H9 (cell line): Measurements from ENCODE around the gene KRTAP19-7. TPM values are rescaled to one million over a fixed set of nuclear protein-coding genes. Genes with fewer than 3 reads are reported as not detected.

Source experiments
- DNase-seq: peaks from one replicate; pipeline ENCODE4 v3.0.0-alpha.2; 2017
- H2AFZ ChIP-seq: one replicate; pipeline ENCODE4 v1.6.1; 2013; ENCODE audit warnings: mild to moderate bottlenecking, low read length, control low read depth, moderate library complexity
- H2AK5ac ChIP-seq: 2 replicates; pipeline ENCODE4 v1.6.1; 2013; ENCODE audit warnings: low read length, control low read depth, mixed read lengths; ENCODE audit not compliant: insufficient read length
- H2BK120ac ChIP-seq: one replicate; pipeline ENCODE4 v1.6.1; 2013; ENCODE audit warnings: low read depth, mild to moderate bottlenecking, low read length, control low read depth, inconsistent platforms; ENCODE audit not compliant: poor library complexity, severe bottlenecking
- H2BK12ac ChIP-seq: 2 replicates; pipeline ENCODE4 v1.6.1; 2013; ENCODE audit warnings: low read length, control low read depth, mixed read lengths, low read depth; ENCODE audit not compliant: insufficient read length
- H2BK15ac ChIP-seq: 2 replicates; pipeline ENCODE4 v1.6.1; 2013; ENCODE audit warnings: low read depth, low read length, control low read depth
- H2BK20ac ChIP-seq: one replicate; pipeline ENCODE4 v1.6.1; 2013; ENCODE audit warnings: low read depth, mild to moderate bottlenecking, low read length, control low read depth, inconsistent platforms; ENCODE audit not compliant: poor library complexity, severe bottlenecking
- H2BK5ac ChIP-seq: 2 replicates; pipeline ENCODE4 v1.6.1; 2013; ENCODE audit warnings: low read length, control low read depth, mixed read lengths; ENCODE audit not compliant: insufficient read length
- H3K14ac ChIP-seq: 2 replicates; pipeline ENCODE4 v1.6.1; 2013; ENCODE audit warnings: low read length, control low read depth; ENCODE audit not compliant: insufficient read depth
- H3K18ac ChIP-seq: 2 replicates; pipeline ENCODE4 v1.6.1; 2013; ENCODE audit warnings: low read depth, mild to moderate bottlenecking, mixed read lengths, low read length, control low read depth; ENCODE audit not compliant: insufficient read length
- H3K23ac ChIP-seq: 2 replicates; pipeline ENCODE4 v1.6.1; 2013; ENCODE audit warnings: low read length, control low read depth, mixed read lengths, low read depth; ENCODE audit not compliant: insufficient read length
- H3K23me2 ChIP-seq: 2 replicates; pipeline ENCODE4 v1.6.1; 2013; ENCODE audit warnings: low read depth, mild to moderate bottlenecking, mixed read lengths, low read length, control low read depth; ENCODE audit not compliant: insufficient read length, poor library complexity, severe bottlenecking
- H3K27ac ChIP-seq: 2 replicates; pipeline ENCODE4 v1.5.1; 2013; ENCODE audit warnings: low read length, control low read depth, mixed read lengths, low read depth; ENCODE audit not compliant: insufficient read length
- H3K27me3 ChIP-seq: 2 replicates; pipeline ENCODE4 v1.6.1; 2013; ENCODE audit warnings: low read length, control low read depth, inconsistent platforms; ENCODE audit not compliant: insufficient read depth
- H3K4ac ChIP-seq: 2 replicates; pipeline ENCODE4 v1.6.1; 2013; ENCODE audit warnings: low read depth, mild to moderate bottlenecking, control low read depth, inconsistent platforms, low read length, moderate library complexity
- H3K4me1 ChIP-seq: 2 replicates; pipeline ENCODE4 v1.6.1; 2013; ENCODE audit warnings: low read length, control low read depth, inconsistent platforms; ENCODE audit not compliant: insufficient read depth
- H3K4me2 ChIP-seq: 2 replicates; pipeline ENCODE4 v1.6.1; 2013; ENCODE audit warnings: low read length, control low read depth, mixed read lengths; ENCODE audit not compliant: insufficient read length, insufficient read depth
- H3K56ac ChIP-seq: 2 replicates; pipeline ENCODE4 v1.6.1; 2013; ENCODE audit warnings: low read depth, mild to moderate bottlenecking, mixed read lengths, low read length, control low read depth; ENCODE audit not compliant: insufficient read length
- H3K79me1 ChIP-seq: 2 replicates; pipeline ENCODE4 v1.6.1; 2013; ENCODE audit warnings: low read depth, mild to moderate bottlenecking, moderate library complexity, low read length, control low read depth, inconsistent platforms; ENCODE audit not compliant: insufficient read depth, poor library complexity, severe bottlenecking
- H3K79me2 ChIP-seq: 2 replicates; pipeline ENCODE4 v1.6.1; 2013; ENCODE audit warnings: low read length, control low read depth, inconsistent platforms; ENCODE audit not compliant: insufficient read depth
- H3K9ac ChIP-seq: 2 replicates; pipeline ENCODE4 v1.6.1; 2013; ENCODE audit warnings: low read length, control low read depth, mixed read lengths; ENCODE audit not compliant: insufficient read length; ENCODE audit errors: extremely low read depth
- H3K9me3 ChIP-seq: one replicate; pipeline ENCODE4 v1.6.1; 2013; ENCODE audit warnings: low read depth, low read length, inconsistent platforms; ENCODE audit not compliant: control insufficient read depth
- H3T11ph ChIP-seq: one replicate; pipeline ENCODE4 v1.6.1; 2013; ENCODE audit warnings: mild to moderate bottlenecking, low read length, control low read depth, inconsistent platforms
- H4K20me1 ChIP-seq: one replicate; pipeline ENCODE4 v1.6.1; 2013; ENCODE audit not compliant: control insufficient read depth, insufficient read length, insufficient read depth
- H4K5ac ChIP-seq: 2 replicates; pipeline ENCODE4 v1.6.1; 2013; ENCODE audit warnings: low read depth, mild to moderate bottlenecking, mixed read lengths, low read length, control low read depth; ENCODE audit not compliant: insufficient read length
- H4K8ac ChIP-seq: replicated peaks from 2 replicates; pipeline ENCODE4 v1.6.1; 2013; ENCODE audit warnings: low read length, control low read depth, mixed read lengths, low read depth; ENCODE audit not compliant: insufficient read length
- H4K91ac ChIP-seq: 2 replicates; pipeline ENCODE4 v1.6.1; 2013; ENCODE audit warnings: low read depth, mild to moderate bottlenecking, moderate library complexity, mixed read lengths, low read length, control low read depth; ENCODE audit not compliant: insufficient read length
- H3K27ac Mint-ChIP-seq, 3 experiments: 2 replicates in 2 of 3; 3 replicates in 1 of 3; pipeline ENCODE4 v1.8.0; 2020 to 2021; ENCODE audit warnings: mixed read lengths in 3 of 3, mild to moderate bottlenecking in 1 of 3, moderate library complexity in 1 of 3
- H3K27me3 Mint-ChIP-seq: 2 replicates; pipeline ENCODE4 v1.8.0; 2021; ENCODE audit warnings: low read depth, mild to moderate bottlenecking, moderate library complexity, mixed read lengths
- H3K36me3 Mint-ChIP-seq, 3 experiments: 2 replicates in 2 of 3; 3 replicates in 1 of 3; pipeline ENCODE4 v1.8.0; 2020 to 2021; ENCODE audit warnings: low read depth in 3 of 3, mixed read lengths in 3 of 3; ENCODE audit not compliant: insufficient read depth in 1 of 3
- H3K4me1 Mint-ChIP-seq, 2 experiments: 2 replicates each; pipeline ENCODE4 v1.8.0; 2020; ENCODE audit warnings: mixed read lengths in 2 of 2
- H3K4me3 Mint-ChIP-seq, 2 experiments: 2 replicates in 1 of 2; 3 replicates in 1 of 2; pipeline ENCODE4 v1.8.0; 2020 to 2021; ENCODE audit warnings: mild to moderate bottlenecking in 2 of 2, mixed read lengths in 2 of 2, moderate library complexity in 1 of 2
- H3K9me3 Mint-ChIP-seq, 2 experiments: 2 replicates in 1 of 2; 3 replicates in 1 of 2; pipeline ENCODE4 v1.8.0; 2020; ENCODE audit warnings: mild to moderate bottlenecking in 2 of 2, mixed read lengths in 2 of 2, moderate library complexity in 1 of 2
- WGBS: extraction: QIAGEN DNeasy Blood & Tissue Kit; methylation state at CpG from one replicate; pipeline ENCODE4 v1.1.7; 2013; ENCODE audit warnings: missing lambda C conversion rate, low lambda C conversion rate, mixed read lengths; ENCODE audit not compliant: insufficient read length; ENCODE audit errors: extremely low coverage; 5-methylcytosine and 5-hydroxymethylcytosine counted together
- total RNA-seq: library from RNA; stranded (reverse); gene quantifications from 2 replicates; pipeline ENCODE4 v1.2.1, GENCODE V29; 2021
- TF ChIP-seq, protein P1 (sequence below): fragments of 200-600 bp; sonication (generic); conservative IDR thresholded peaks from 3 replicates; pipeline ENCODE4 v1.8.0; 2021; ENCODE audit warnings: antibody characterized with exemption, mild to moderate bottlenecking

KRTAP19-7 gene
- total RNA-seq, 1 experiment from 2014 or later, result not detected

- no peak overlapping the region for H3K27ac Mint-ChIP-seq
- Histone ChIP-seq H3K9ac (no peak overlapping the region), H2BK12ac (no peak overlapping the region), H3K4ac (no peak overlapping the region), H3T11ph (no peak overlapping the region), H4K91ac (no peak overlapping the region), H3K14ac (no peak overlapping the region), H3K4me1 (no peaks in the 10 kb centered on the region), H4K5ac (no peak overlapping the region), H3K79me2 (no peaks in the 10 kb centered on the region), H3K4me2 (no peak overlapping the region), H2BK120ac (no peak overlapping the region), H3K9me3 (no peaks in the 10 kb centered on the region), H2BK20ac (no peak overlapping the region), H2BK15ac (no peak overlapping the region), H3K27me3 (no peaks in the 10 kb centered on the region), H4K8ac (no peak overlapping the region), H3K23ac (no peak overlapping the region), H3K79me1 (no peaks in the 10 kb centered on the region), H2BK5ac (no peak overlapping the region), H2AFZ (no peak overlapping the region), H3K56ac (no peak overlapping the region), H3K23me2 (no peaks in the 10 kb centered on the region), H3K18ac (no peak overlapping the region), H4K20me1 (no peaks in the 10 kb centered on the region), H2AK5ac (no peak overlapping the region), H3K27ac (no peak overlapping the region)
- peaks cover 0 to 19% (median 6%) of the 10 kb centered on the region in 3 experiments; a peak in 4 of 7 replicates for H3K36me3 Mint-ChIP-seq
- TF ChIP-seq, protein P1, sequence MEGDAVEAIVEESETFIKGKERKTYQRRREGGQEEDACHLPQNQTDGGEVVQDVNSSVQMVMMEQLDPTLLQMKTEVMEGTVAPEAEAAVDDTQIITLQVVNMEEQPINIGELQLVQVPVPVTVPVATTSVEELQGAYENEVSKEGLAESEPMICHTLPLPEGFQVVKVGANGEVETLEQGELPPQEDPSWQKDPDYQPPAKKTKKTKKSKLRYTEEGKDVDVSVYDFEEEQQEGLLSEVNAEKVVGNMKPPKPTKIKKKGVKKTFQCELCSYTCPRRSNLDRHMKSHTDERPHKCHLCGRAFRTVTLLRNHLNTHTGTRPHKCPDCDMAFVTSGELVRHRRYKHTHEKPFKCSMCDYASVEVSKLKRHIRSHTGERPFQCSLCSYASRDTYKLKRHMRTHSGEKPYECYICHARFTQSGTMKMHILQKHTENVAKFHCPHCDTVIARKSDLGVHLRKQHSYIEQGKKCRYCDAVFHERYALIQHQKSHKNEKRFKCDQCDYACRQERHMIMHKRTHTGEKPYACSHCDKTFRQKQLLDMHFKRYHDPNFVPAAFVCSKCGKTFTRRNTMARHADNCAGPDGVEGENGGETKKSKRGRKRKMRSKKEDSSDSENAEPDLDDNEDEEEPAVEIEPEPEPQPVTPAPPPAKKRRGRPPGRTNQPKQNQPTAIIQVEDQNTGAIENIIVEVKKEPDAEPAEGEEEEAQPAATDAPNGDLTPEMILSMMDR, result no peak
- peaks cover 0 to 6% of the 10 kb centered on the region in 2 experiments; a peak in 2 of 4 replicates for H3K4me1 Mint-ChIP-seq
- H3K4me3 Mint-ChIP-seq, result no peak overlapping the region
- no peaks in the 10 kb centered on the region; the same call in 1 of the 2 replicates for H3K27me3 Mint-ChIP-seq
- no peak for DNase-seq
- peaks cover 4 to 20% of the 10 kb centered on the region in 2 experiments; a peak in 4 of 5 replicates for H3K9me3 Mint-ChIP-seq
- no CpG with 5 or more reads among the region's 1 CpG for WGBS
Observed at GRCh38 chr21:30518876-30519275, 42.2 kb downstream of the KRTAP19-7 start.
